Esophagus squamous epithelium (tissue), 4 donors: Measurements from ENCODE around the gene TNFSF12.

Experiments
- POLR2A ChIP-seq, 4 donors: fragments of 450-650 bp; IDR thresholded peaks; one replicate each; pipeline ENCODE4 v1.6.1; 2017; ENCODE audit warnings: antibody characterized with exemption in 4 of 4, mild to moderate bottlenecking in 4 of 4, moderate library complexity in 3 of 4
- TF ChIP-seq, protein P1 (sequence below), 6 experiments: fragments of 450-650 bp in 4 of 6; fragments of 200-600 bp in 2 of 6; sonication (generic) in 2 of 6; IDR thresholded peaks; one replicate each; pipeline ENCODE4 v1.5.1; 2016 to 2019; ENCODE audit warnings: antibody characterized with exemption in 6 of 6, mild to moderate bottlenecking in 4 of 6, moderate library complexity in 4 of 6

DNA sequence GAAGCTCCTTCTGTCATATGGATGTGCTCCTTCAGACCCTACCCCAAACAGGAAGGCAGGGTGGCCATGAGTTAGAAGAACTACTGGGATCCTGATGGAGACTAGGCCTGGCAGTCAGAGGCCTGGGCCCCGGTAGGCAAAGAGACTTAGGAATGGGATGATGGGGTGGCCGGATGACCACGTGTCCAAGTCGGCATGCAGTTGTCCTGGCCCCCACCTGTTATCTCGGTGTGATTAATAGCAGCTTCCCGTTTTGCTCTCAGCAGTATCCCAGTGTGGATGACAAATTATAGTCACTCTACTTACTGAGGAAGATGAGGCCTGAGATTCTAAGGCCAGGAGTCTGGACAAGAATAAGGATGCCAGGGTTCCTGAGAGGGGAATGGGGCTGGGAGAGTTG lies 1.5 kb downstream of the TNFSF12 start:
- TF ChIP-seq, protein P1, sequence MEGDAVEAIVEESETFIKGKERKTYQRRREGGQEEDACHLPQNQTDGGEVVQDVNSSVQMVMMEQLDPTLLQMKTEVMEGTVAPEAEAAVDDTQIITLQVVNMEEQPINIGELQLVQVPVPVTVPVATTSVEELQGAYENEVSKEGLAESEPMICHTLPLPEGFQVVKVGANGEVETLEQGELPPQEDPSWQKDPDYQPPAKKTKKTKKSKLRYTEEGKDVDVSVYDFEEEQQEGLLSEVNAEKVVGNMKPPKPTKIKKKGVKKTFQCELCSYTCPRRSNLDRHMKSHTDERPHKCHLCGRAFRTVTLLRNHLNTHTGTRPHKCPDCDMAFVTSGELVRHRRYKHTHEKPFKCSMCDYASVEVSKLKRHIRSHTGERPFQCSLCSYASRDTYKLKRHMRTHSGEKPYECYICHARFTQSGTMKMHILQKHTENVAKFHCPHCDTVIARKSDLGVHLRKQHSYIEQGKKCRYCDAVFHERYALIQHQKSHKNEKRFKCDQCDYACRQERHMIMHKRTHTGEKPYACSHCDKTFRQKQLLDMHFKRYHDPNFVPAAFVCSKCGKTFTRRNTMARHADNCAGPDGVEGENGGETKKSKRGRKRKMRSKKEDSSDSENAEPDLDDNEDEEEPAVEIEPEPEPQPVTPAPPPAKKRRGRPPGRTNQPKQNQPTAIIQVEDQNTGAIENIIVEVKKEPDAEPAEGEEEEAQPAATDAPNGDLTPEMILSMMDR (IDR thresholded peaks at IDR 0.05) = no peak
- TF ChIP-seq POLR2A (IDR thresholded peaks at IDR 0.05) = no peak
